Subcutaneous abdominal adipose tissue (tissue), 5 donors: ENCODE measurements around the gene MPST.

Experiments used
- H3K27ac ChIP-seq: one replicate; pipeline ENCODE4 v1.7.0; 2013; ENCODE audit warnings: low read depth, mild to moderate bottlenecking, inconsistent platforms, low read length, moderate library complexity
- H3K27me3 ChIP-seq, 5 donors: one replicate each; pipeline ENCODE4 v1.7.0; 2013; ENCODE audit warnings: low read length in 5 of 5, inconsistent platforms in 1 of 5; ENCODE audit not compliant: control insufficient read depth in 5 of 5, insufficient read depth in 4 of 5
- H3K36me3 ChIP-seq, 5 donors: one replicate each; pipeline ENCODE4 v1.7.0; 2013; ENCODE audit warnings: low read length in 5 of 5; ENCODE audit not compliant: control insufficient read depth in 5 of 5, insufficient read depth in 5 of 5
- H3K4me1 ChIP-seq, 5 donors: one replicate each; pipeline ENCODE4 v1.7.0; 2013; ENCODE audit warnings: low read length in 5 of 5, mild to moderate bottlenecking in 3 of 5, moderate library complexity in 1 of 5; ENCODE audit not compliant: control insufficient read depth in 5 of 5, insufficient read depth in 5 of 5
- H3K4me3 ChIP-seq, 5 donors: one replicate each; pipeline ENCODE4 v1.7.0; 2013; ENCODE audit warnings: low read length in 5 of 5, low read depth in 1 of 5
- H3K9ac ChIP-seq, 5 donors: one replicate each; pipeline ENCODE4 v1.7.0; 2013; ENCODE audit warnings: low read length in 5 of 5, mild to moderate bottlenecking in 4 of 5, moderate library complexity in 3 of 5
- H3K9me3 ChIP-seq, 5 donors: one replicate each; pipeline ENCODE4 v1.7.0; 2013; ENCODE audit warnings: low read length in 5 of 5; ENCODE audit not compliant: control insufficient read depth in 5 of 5
- donor health status: healthy.
- donor health status: healthy.
- donor health status: healthy.
- donor health status: healthy.
- donor health status: healthy.

Gene MPST

DNA sequence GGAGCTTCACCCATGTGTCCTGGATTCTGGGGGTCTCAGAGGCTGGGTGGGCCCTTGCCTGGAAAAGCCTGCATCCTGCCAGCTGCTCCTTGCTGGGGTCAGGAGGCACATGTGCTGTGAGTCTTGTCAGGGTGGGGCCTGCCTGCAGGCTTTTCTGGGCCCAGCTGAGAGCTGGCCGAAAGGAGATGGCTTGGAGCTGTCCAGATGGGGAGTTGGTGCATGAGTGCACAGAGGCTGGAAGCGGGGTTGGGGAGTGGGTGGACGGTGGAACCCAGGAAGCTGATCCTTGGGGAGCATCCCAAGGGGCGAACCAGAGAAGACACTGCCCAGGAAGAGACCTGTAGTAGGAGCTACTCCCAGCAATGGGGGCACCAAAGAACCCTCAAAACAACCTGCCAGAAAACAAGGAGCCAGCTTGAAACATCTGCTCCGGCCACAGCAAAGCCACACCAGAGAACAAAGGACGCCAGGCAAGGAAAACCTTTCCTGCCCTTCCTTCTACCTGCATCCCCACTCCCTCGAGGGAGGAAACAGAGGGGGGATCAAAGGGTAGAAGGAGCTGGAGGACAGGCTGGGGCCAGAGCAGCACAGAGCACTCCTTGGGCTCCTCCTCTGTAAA is 23.8 kb downstream of the MPST start:
- no peak overlapping the region for H3K27ac ChIP-seq
- H3K9ac ChIP-seq, result no peak overlapping the region
- no peaks in the 10 kb centered on the region for H3K9me3 ChIP-seq
- H3K36me3 ChIP-seq, result no peaks in the 10 kb centered on the region
- no peak overlapping the region for H3K4me3 ChIP-seq
- peaks cover 0 to 11% (median 7%) of the 10 kb centered on the region in 5 donors for H3K27me3 ChIP-seq
- H3K4me1 ChIP-seq, result peaks cover 0 to 6% (median 0%) of the 10 kb centered on the region in 5 donors

- Histone ChIP-seq H3K4me3 (no peak overlapping the region), H3K27ac (no peak overlapping the region), H3K27me3 (peaks cover 0 to 11% (median 7%) of the 10 kb centered on the region in 5 donors), H3K9me3 (no peaks in the 10 kb centered on the region), H3K9ac (no peak overlapping the region), H3K36me3 (no peaks in the 10 kb centered on the region), H3K4me1 (peaks cover 0 to 6% (median 0%) of the 10 kb centered on the region in 5 donors)
Measured at GRCh38 chr22:37043828-37044538, 24.4 kb downstream of the MPST start.

GRCh38 chr22:37044634-37045625 is 25.4 kb downstream of the MPST start:
- Histone ChIP-seq H3K9ac (no peak overlapping the region), H3K27me3 (peaks cover 0 to 8% (median 7%) of the 10 kb centered on the region in 5 donors), H3K9me3 (no peaks in the 10 kb centered on the region), H3K36me3 (no peaks in the 10 kb centered on the region), H3K27ac (no peak overlapping the region), H3K4me1 (peaks cover 0 to 6% (median 0%) of the 10 kb centered on the region in 5 donors), H3K4me3 (no peak overlapping the region)

DNA sequence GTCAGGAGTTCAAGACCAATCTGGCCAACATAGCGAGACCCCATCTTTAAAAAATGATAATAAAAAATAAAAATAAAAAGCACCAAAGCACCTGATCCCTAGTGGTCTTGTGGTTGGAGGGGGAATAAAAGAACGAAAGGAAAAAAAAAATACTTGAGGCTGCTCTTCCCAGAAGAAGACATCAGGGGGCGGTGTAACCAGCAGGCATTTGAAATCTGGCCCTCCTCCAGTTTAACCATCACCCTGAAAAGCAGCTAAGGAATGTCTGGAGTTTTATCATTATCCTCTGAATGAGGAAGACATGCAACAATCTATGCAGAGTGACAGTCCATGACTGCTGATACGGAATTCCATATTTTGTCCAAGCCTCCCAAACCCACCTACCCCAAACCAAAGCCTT is 26.4 kb downstream of the MPST start:
- Histone ChIP-seq H3K27ac (no peak overlapping the region), H3K4me3 (no peak overlapping the region), H3K36me3 (no peaks in the 10 kb centered on the region), H3K9ac (no peak overlapping the region), H3K9me3 (no peaks in the 10 kb centered on the region), H3K4me1 (peaks cover 0 to 10% (median 3%) of the 10 kb centered on the region in 5 donors), H3K27me3 (peaks cover 0 to 8% (median 7%) of the 10 kb centered on the region in 5 donors)

- Histone ChIP-seq H3K9me3 (no peaks in the 10 kb centered on the region), H3K27me3 (peaks cover 0 to 8% (median 7%) of the 10 kb centered on the region in 5 donors), H3K27ac (no peak overlapping the region), H3K36me3 (no peaks in the 10 kb centered on the region), H3K9ac (no peak overlapping the region), H3K4me3 (no peak overlapping the region), H3K4me1 (peaks cover 0 to 10% (median 6%) of the 10 kb centered on the region in 5 donors)
Measured at GRCh38 chr22:37046589-37046988, 27.0 kb downstream of the MPST start.

DNA sequence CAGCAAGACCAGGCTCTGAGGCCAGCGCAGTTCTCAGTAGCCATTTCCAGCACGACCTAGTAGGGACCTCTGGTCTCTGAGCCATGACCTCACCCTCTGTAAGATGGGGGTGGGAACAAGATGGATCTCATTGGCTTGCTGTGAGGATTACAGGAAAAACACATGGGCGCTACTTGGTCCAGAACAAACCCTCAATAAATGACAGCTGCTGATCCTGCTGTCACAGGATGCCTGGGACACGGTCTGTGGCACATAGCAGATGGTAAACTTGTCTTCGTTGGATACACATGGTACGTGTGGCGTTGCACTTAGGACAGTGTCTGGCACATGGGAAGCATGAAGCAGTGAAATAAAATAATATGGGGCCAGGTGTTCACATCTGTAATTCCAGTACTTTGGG is 27.5 kb downstream of the MPST start:
- Histone ChIP-seq H3K9me3 (no peaks in the 10 kb centered on the region), H3K27me3 (peaks cover 0 to 8% (median 7%) of the 10 kb centered on the region in 5 donors), H3K27ac (no peak overlapping the region), H3K36me3 (no peaks in the 10 kb centered on the region), H3K9ac (no peak overlapping the region), H3K4me1 (peaks cover 0 to 14% (median 7%) of the 10 kb centered on the region in 5 donors), H3K4me3 (no peak overlapping the region)

GRCh38 chr22:37048133-37048532 is 28.6 kb downstream of the MPST start:
- Histone ChIP-seq H3K4me1 (peaks cover 0 to 22% (median 16%) of the 10 kb centered on the region in 5 donors), H3K27me3 (peaks cover 0 to 16% (median 7%) of the 10 kb centered on the region in 5 donors), H3K27ac (no peak overlapping the region), H3K36me3 (no peaks in the 10 kb centered on the region), H3K9me3 (no peaks in the 10 kb centered on the region), H3K4me3 (no peak overlapping the region), H3K9ac (no peak overlapping the region)

- no peak overlapping the region for H3K9ac ChIP-seq
- no peaks in the 10 kb centered on the region for H3K9me3 ChIP-seq
- H3K36me3 ChIP-seq, result peaks cover 0 to 4% (median 0%) of the 10 kb centered on the region in 5 donors
- peaks cover 0 to 15% (median 10%) of the 10 kb centered on the region in 5 donors for H3K27me3 ChIP-seq
- no peak overlapping the region for H3K4me3 ChIP-seq
- H3K4me1 ChIP-seq, result peaks cover 0 to 22% (median 14%) of the 10 kb centered on the region in 5 donors
- no peak overlapping the region for H3K27ac ChIP-seq
Measured at GRCh38 chr22:37049224-37049623, 29.7 kb downstream of the MPST start.

- Histone ChIP-seq H3K4me1 (peaks cover 0 to 22% (median 14%) of the 10 kb centered on the region in 5 donors), H3K27me3 (peaks cover 0 to 15% (median 10%) of the 10 kb centered on the region in 5 donors), H3K9me3 (no peaks in the 10 kb centered on the region), H3K4me3 (no peak overlapping the region), H3K36me3 (peaks cover 0 to 15% (median 6%) of the 10 kb centered on the region in 5 donors), H3K27ac (no peak overlapping the region), H3K9ac (no peak overlapping the region)
Measured at GRCh38 chr22:37050913-37051312, 31.4 kb downstream of the MPST start.
